ENCODE measurements around the gene BTBD10.

DNA sequence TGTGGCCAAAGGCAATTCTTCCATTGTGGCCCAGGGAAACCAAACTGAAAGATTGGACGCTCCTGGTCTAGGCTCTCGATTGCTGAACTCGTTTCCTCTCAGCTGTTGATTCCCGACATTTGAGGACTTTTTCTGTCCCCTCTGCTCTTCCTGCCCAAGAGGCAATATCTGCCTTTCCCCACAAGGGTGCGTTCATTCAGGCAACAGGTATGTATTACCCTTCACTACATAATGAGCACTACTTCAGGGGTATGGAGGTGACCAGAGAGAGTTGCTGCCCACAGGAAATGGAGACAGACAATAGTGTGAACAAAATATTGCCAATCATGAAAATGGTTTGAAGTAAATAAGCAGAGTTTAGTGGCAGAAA is 24.6 kb upstream of the BTBD10 start:
- TF ChIP-seq CTCF (conservative IDR thresholded peaks at IDR 0.05; ENCODE audit: low read depth in 2 of 2) (peak; percentile 45 to 72), CREB1 (CRISPR knock-in tag; IDR thresholded peaks at IDR 0.05; ENCODE audit: low read depth) (no peak), JUNB (IDR thresholded peaks at IDR 0.05; ENCODE audit: unreplicated experiment) (no peak), POLR2AphosphoS5 (IDR thresholded peaks at IDR 0.05; ENCODE audit: low read depth) (no peak), EZH2 (IDR thresholded peaks at IDR 0.05; ENCODE audit: low read depth, unreplicated experiment) (no peak)
- TF ChIP-seq, protein P1, sequence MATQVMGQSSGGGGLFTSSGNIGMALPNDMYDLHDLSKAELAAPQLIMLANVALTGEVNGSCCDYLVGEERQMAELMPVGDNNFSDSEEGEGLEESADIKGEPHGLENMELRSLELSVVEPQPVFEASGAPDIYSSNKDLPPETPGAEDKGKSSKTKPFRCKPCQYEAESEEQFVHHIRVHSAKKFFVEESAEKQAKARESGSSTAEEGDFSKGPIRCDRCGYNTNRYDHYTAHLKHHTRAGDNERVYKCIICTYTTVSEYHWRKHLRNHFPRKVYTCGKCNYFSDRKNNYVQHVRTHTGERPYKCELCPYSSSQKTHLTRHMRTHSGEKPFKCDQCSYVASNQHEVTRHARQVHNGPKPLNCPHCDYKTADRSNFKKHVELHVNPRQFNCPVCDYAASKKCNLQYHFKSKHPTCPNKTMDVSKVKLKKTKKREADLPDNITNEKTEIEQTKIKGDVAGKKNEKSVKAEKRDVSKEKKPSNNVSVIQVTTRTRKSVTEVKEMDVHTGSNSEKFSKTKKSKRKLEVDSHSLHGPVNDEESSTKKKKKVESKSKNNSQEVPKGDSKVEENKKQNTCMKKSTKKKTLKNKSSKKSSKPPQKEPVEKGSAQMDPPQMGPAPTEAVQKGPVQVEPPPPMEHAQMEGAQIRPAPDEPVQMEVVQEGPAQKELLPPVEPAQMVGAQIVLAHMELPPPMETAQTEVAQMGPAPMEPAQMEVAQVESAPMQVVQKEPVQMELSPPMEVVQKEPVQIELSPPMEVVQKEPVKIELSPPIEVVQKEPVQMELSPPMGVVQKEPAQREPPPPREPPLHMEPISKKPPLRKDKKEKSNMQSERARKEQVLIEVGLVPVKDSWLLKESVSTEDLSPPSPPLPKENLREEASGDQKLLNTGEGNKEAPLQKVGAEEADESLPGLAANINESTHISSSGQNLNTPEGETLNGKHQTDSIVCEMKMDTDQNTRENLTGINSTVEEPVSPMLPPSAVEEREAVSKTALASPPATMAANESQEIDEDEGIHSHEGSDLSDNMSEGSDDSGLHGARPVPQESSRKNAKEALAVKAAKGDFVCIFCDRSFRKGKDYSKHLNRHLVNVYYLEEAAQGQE (IDR thresholded peaks at IDR 0.05; ENCODE audit: unreplicated experiment): no peak
